ENCODE results near the gene UBE2Q2.
A peak's percentile ranks its signal among the peaks of the same experiment; 100 is the strongest.
"Not testable (repeated sequence)": the region's sequence is repeated elsewhere in the genome, so short reads cannot be mapped to it uniquely, and the experiment has no call there.

The UBE2Q2 gene

GRCh38 chr15:75864213-75865059 lies 21.2 kb downstream of the UBE2Q2 start:
- no peak for DNase-seq (ENCODE audit: low read depth in 2 of 2)

GRCh38 chr15:75866045-75866444 lies 22.8 kb downstream of the UBE2Q2 start:
- not testable (repeated sequence) for DNase-seq (ENCODE audit: low read depth in 2 of 2)

GRCh38 chr15:75866916-75867315 lies 23.7 kb downstream of the UBE2Q2 start:
- no peak for DNase-seq (ENCODE audit: low read depth in 2 of 2)

GRCh38 chr15:75867449-75867848 lies 24.2 kb downstream of the UBE2Q2 start:
- DNase-seq (ENCODE audit: low read depth in 2 of 2), result no peak

GRCh38 chr15:75868019-75868418 lies 24.8 kb downstream of the UBE2Q2 start:
- DNase-seq (ENCODE audit: low read depth in 2 of 2), result no peak

- no peak for DNase-seq (ENCODE audit: low read depth in 2 of 2)
These were observed 26.2 kb downstream of the UBE2Q2 start for GRCh38 chr15:75869446-75869845.

- not testable (repeated sequence) for DNase-seq (ENCODE audit: low read depth in 2 of 2)
These were observed 28.3 kb downstream of the UBE2Q2 start for GRCh38 chr15:75871589-75871988.

- no peak for DNase-seq (ENCODE audit: low read depth in 2 of 2)
These were observed 29.2 kb downstream of the UBE2Q2 start for GRCh38 chr15:75872403-75872990.

- DNase-seq (ENCODE audit: low read depth in 2 of 2), result no peak
These were observed 40.8 kb downstream of the UBE2Q2 start for GRCh38 chr15:75884041-75884440.

- no peak for DNase-seq (ENCODE audit: low read depth in 2 of 2)
These were observed 43.9 kb downstream of the UBE2Q2 start for GRCh38 chr15:75887178-75887577.

GRCh38 chr15:75891895-75892294 lies 48.6 kb downstream of the UBE2Q2 start:
- DNase-seq (ENCODE audit: low read depth in 2 of 2), result no peak

GRCh38 chr15:75895731-75896130 lies 52.5 kb downstream of the UBE2Q2 start:
- no peak for DNase-seq (ENCODE audit: low read depth in 2 of 2)

GRCh38 chr15:75900577-75900976 lies 57.3 kb downstream of the UBE2Q2 start:
- no peak for DNase-seq (ENCODE audit: low read depth in 2 of 2)

GRCh38 chr15:75902129-75902557 lies 58.9 kb downstream of the UBE2Q2 start:
- no peak for DNase-seq (ENCODE audit: low read depth in 2 of 2)

- peak; percentile 85 to 91 for DNase-seq (ENCODE audit: low read depth in 2 of 2)
These were observed 60.3 kb downstream of the UBE2Q2 start, which contains the start of gene FBXO22 for GRCh38 chr15:75903331-75904239. Gene FBXO22 (plus strand): TSS chr15:75903878. CDS start chr15:75903964, 86 bp downstream.

GRCh38 chr15:75905231-75905630 lies 62.0 kb downstream of the UBE2Q2 start:
- no peak for DNase-seq (ENCODE audit: low read depth in 2 of 2)

GRCh38 chr15:75910355-75910754 lies 67.1 kb downstream of the UBE2Q2 start:
- DNase-seq (ENCODE audit: low read depth in 2 of 2), result not testable (repeated sequence)

GRCh38 chr15:75916978-75917377 lies 73.7 kb downstream of the UBE2Q2 start:
- no peak for DNase-seq (ENCODE audit: low read depth in 2 of 2)

GRCh38 chr15:75918135-75918534 lies 74.9 kb downstream of the UBE2Q2 start:
- no peak for DNase-seq (ENCODE audit: low read depth in 2 of 2)

GRCh38 chr15:75920079-75920478 lies 76.8 kb downstream of the UBE2Q2 start:
- DNase-seq (ENCODE audit: low read depth in 2 of 2), result no peak

GRCh38 chr15:75921732-75922703 lies 78.8 kb downstream of the UBE2Q2 start:
- DNase-seq (ENCODE audit: low read depth in 2 of 2), result no peak
